ENCODE measurements around the gene SPTBN4.

SPTBN4 gene

DNA sequence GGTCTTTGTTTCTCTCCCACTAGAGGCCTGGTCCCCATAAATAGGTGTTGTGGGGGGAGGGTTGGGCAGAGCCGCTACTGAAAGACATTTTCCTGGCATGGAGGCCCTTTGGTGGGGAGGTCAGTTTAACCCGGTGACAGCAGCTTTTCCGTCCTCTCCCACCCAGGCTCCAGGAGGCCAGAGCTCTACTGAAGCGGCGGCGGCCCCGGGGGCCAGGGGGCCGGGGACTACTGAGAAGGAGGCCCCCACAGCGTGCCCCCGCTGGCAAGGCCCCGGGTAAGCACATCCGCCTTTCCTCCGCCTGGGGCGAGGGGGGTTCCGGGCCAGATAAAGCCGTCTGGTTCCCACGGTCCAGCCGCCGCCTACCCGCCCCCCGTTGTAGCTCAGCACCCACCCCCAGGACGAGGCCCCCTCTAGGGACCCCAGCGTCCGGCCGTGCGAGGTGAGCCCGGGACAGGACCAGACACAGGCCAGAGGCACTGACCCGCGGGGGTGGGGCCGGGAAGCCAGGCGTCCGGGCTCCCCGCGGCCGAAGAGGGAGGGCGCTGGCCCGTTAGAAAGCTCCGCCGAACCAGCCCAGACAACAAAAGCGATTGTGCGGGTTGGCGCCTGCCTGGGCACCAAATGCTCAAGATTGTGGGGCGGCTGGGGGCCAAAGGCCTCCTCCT lies 133.2 kb downstream of the SPTBN4 start:
- DNase-seq = peak in 17 of 58 donors; percentile 13 to 66 (median 33)

DNA sequence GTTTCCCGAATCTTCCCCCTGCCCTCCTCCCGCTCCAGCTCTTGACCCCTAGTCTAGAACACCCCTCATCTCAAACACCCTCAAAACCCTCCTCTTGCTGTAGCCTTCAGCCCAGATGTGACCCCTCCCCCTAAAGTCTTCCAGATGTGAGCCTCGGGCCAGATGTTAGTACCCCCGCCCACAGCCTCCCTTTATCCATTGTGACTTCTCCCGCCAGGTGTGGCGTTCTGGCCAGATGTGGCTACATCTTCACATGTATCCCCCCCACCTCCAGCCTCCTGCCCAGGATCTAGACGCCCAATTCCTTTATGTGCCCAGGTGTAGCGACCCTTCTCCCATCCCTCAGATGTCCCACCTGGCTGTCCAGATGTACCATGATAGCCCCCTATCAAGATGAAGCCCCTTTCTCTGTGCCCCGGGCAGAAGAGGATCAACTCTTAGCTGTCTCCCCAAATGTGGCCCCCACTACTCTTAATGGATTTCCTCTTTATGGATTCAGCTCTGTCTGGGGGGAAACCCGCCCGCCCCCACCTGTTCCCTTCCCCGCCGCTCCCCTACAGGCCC lies 133.9 kb downstream of the SPTBN4 start:
- DNase-seq = no peak

DNA sequence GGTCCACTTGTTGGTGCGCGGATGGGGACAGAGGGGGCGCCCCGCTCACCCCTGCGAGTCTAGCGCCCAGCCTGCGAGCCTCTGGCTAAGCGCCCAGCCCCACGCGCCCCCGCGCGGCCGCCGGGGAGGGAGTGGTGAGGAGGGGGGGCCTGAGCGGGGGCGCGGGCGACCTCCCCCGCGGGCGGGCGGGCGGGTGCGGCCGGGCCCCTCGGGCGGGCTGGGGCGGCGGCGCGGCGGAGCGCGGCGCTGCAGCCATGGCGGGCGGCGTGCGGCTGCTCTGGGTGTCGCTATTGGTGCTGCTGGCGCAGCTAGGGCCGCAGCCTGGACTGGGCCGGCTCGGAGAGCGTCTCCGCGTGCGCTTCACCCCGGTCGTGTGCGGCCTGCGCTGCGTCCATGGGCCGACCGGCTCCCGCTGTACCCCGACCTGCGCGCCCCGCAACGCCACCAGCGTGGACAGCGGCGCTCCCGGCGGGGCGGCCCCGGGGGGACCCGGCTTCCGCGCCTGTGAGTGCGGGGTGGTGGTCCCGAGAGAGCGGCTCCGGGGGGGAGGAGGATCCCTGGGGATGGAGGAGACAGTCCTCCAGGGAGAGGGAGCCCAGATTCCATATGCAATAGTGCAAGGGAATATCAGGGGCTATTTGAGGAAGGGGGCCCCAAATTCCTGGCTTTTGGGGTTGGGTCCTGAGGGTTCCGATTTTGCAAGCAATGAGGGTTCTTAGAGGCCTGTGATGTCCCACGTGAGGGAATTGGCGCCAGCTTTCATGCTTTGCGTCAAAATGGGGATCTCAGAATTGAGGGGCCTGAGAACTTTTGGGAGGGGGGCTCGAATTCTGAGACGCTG lies 134.6 kb downstream of the SPTBN4 start, which contains the start of gene LTBP4:
TSS of gene LTBP4 (plus strand) at position 236 of the 841 bp plus-strand sequence. CDS start at position 255, 19 bp downstream.
- peak in 14 of 58 donors; percentile 6 to 54 (median 30) for DNase-seq

DNA sequence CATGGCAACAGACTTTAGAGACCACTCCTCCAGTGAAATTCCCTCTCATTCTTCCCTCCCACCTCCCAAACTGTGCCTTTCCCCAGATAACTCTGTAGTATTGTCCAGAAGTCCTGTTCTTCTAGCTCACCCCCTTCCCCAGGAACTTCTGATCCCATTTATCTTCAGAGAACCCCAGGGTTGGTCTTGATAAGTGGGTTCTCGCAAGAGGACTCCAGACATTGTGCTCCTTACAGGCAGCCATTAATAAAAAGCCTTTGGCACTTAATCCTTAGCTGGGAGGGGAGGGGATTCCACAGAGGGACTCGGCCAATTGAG lies 136.2 kb downstream of the SPTBN4 start:
- no peak for DNase-seq

DNA sequence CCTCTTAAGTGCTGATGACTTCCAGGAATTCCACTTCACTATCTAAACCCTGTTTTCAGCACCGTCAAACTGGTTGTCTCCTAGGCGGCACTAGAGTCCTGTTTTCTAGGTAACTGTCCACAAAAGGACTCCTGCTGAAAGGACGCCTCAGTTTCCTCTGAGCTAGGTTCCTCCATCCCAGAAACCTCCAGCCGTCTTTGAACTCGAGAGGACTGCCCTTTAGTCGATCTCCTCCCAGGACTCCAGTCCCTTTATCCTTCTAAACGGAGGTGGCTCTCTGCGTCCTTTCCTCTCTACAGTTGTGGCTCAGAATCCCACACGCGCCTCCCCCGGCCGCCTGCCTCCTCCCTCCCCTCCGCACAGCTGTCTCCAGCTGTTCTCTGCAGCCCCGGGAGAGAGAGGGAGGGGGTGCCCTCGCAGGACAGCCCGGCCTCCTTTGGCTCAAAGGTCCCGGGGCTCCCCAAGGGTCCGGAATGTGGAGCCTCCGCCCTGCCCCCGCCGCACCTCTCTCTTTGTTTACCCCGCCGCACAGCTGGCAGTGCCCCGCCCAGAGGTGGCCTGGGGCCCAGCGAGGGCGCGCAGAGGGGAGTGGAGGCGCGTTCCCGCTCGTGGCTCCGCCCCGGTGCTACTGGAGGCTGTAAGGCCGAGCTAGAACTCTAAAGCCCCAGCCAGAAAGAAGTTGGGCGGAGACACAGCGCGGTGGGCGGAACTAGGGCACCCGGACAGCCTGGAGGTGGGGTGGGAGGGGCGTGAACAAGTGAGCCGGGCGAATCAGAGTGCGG lies 136.8 kb downstream of the SPTBN4 start:
- DNase-seq = peak in 57 of 58 donors; percentile 11 to 93 (median 75)

DNA sequence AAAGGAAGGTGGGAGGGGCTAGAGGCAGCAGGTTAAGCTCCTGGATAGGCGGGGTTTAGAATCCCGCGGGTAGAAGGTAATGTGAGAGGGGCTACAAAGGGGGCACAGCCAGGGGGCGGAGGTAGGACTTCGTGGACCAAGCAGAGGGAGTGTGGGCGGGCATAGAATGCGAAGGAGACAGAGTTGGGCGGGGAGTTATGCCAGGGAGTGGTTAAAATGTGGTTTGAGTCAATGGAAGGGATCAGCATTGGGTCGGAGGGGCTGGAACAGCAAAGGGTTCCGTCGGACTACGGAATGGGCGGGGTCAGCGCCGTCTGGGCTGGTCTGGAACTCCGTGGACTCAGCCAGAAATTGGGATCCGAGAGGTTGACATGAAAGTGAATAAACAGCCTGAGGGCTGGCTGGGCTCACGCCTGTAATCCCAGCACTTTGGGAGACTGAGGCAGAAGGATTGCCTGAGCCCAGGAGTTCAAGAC lies 137.4 kb downstream of the SPTBN4 start:
- DNase-seq = no peak

DNA sequence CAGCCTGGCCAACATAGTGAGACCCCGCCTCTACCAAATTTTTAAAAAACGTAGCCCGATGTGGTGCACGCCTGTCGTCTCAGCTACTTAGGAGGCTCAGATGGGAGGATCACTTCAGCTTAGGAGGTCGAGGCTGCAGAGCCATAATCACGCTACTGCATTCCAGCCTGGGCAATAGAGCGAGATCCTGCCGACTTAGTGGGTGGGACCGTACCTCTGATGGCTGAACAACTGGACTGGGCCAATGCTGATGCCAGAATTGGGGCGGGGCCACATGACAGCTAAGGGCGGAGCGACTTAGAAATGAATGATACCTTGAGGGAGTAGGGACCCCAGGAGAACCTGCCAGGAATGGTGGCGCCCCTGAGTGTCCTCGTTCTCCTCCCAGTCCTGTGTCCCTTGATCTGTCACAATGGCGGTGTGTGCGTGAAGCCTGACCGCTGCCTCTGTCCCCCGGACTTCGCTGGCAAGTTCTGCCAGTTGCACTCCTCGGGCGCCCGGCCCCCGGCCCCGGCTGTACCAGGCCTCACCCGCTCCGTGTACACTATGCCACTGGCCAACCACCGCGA lies 137.9 kb downstream of the SPTBN4 start:
- DNase-seq = no peak

DNA sequence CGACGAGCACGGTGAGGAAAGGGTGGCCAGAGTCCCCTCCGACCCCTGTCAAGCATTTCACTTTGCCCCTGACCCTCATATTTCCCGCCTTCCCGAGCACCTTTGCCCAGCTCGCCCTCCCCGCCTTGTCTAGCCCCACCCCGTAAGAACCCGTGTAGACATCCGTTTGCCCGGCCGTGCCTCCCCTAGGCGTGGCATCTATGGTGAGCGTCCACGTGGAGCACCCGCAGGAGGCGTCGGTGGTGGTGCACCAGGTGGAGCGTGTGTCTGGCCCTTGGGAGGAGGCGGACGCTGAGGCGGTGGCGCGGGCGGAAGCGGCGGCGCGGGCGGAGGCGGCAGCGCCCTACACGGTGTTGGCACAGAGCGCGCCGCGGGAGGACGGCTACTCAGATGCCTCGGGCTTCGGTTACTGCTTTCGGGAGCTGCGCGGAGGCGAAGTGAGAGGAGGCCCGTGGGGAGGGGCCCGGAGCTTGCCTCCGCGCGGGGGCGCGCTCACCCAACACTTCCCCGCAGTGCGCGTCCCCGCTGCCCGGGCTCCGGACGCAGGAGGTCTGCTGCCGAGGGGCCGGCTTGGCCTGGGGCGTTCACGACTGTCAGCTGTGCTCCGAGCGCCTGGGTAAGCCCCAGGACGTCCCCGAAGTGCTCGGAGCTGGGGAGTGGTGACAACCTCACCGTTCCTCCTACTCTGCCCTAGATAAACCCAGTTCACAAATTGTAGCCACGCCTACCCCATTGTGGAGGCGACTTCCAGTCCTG lies 138.6 kb downstream of the SPTBN4 start:
- peak in 39 of 58 donors; percentile 11 to 67 (median 39) for DNase-seq

DNA sequence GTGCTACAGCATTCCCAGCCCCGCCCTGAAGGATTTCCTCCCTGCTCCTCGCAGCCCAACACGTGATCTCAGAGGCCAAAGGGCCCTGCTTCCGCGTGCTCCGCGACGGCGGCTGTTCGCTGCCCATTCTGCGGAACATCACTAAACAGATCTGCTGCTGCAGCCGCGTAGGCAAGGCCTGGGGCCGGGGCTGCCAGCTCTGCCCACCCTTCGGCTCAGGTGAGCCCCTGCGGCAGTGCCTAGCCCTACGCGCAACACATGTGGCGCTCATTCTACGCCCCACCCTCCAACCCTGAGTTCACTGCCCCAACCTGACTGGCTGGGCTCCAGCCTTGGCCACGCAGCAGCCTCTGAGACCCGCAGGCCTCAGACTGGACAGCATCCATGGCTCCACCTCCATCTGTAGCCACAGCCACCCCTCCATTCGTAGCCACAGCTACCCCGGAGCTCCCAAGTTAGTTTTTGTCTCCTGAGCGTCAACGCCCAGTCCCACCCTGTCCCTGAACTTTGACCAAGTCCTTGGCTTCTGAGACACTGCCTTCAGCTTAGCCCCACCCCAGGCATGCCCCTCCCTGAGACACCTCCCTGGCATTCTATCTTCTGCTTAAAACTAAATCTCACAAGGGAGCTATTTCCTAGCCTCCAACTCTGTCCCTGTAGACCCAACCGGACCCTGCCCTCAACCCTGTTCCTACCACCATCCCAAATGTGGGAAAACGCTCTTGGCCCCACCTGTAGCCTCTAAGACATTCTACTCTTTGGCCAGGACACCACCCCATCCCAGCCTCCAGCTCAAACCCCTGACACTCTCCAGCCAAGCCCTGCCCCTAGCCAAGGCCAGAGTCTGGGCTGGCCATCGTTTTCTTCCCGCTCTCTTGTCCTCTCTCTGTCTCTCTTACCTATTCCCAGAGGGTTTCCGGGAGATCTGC lies 140.8 kb downstream of the SPTBN4 start:
- no peak for DNase-seq

DNA sequence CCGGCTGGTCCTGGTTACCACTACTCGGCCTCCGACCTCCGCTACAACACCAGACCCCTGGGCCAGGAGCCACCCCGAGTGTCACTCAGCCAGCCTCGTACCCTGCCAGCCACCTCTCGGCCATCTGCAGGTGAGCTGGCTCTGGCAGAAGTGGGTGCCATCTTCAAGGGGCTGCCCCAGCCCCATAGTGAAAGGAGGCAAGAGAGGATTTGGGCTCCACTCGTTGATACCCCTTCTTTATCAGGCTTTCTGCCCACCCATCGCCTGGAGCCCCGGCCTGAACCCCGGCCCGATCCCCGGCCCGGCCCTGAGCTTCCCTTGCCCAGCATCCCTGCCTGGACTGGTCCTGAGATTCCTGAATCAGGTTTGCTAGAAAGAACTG lies 141.4 kb downstream of the SPTBN4 start:
- DNase-seq = no peak

DNA sequence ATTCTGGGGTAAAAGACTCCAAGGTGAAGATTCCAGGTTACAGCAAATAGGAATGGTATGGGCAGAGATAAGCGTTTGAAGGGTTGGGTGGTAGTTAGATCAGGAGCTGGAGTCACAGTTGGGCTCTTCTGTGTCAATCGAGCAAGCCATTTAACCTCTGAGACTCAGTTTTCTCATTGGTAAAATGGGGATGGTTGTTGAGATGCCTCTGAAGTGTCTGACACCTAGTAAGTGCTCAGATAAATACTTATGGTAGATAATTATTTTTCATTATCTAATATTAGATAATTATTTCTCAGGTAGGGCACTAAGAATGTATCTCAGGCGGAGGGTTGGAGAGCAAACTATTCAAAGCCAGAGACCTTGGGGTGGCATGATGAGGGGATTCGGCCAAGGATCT lies 142.2 kb downstream of the SPTBN4 start:
- no peak for DNase-seq

DNA sequence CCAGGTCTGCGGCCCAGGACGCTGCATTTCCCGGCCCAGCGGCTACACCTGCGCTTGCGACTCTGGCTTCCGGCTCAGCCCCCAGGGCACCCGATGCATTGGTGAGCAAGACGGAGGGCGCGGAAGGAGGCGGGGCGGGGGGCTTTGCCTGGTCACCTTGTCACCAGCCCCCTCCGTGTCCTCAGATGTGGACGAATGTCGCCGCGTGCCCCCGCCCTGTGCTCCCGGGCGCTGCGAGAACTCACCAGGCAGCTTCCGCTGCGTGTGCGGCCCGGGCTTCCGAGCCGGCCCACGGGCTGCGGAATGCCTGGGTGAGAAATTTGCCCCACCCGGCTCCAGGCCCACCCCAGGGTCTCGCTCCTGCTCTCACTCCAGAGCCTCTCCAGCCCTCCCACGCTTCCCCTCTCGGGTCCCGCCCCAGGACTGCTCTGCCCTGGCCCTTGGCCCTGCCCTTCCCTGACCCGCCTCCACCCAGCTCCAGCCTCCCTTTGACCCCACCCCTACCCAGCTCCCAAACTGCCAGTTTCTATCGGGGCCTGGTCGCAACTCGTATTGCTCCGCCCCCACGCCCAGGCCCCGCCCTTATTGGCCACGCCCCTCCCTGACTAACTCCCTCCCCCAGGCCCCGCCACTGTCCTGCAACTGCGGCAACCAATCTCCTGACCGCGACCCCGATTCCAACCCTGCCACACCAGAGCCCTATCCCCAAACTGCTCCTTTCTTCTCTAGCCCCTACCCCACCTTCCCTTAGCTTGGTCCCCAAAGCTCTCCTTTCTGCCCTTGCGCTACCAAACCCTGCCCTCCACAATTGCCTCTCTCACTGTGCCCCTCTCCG lies 143.0 kb downstream of the SPTBN4 start:
- peak in 38 of 58 donors; percentile 16 to 81 (median 54) for DNase-seq

DNA sequence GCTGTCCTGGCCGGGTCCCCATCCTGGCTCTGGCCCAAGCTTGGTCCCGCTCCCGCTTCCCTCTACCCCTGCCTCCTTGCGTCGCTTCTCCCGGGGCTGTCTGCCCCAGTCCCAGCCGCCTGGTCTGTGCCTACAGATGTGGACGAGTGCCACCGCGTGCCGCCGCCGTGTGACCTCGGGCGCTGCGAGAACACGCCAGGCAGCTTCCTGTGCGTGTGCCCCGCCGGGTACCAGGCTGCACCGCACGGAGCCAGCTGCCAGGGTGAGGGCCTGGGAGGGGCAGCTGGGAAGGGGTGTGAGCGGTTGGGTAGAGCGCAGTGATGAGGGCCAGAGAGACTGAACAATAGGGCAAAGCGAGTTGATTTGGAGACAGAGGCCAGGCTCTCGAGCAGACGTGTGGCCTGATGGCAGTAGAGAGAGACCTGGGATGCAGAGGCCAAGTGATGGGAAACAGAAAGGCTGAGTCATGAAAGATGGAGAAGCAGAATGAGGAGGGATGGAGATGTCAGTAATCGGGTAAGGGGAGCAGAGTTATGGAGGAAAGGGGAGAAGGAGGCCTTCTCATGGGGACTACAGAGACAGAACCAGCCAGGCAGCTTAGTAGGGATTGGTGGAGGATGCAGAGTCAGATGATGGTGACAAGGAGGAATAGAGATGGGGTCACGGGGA lies 143.7 kb downstream of the SPTBN4 start:
- DNase-seq = peak in 23 of 58 donors; percentile 20 to 76 (median 48)

DNA sequence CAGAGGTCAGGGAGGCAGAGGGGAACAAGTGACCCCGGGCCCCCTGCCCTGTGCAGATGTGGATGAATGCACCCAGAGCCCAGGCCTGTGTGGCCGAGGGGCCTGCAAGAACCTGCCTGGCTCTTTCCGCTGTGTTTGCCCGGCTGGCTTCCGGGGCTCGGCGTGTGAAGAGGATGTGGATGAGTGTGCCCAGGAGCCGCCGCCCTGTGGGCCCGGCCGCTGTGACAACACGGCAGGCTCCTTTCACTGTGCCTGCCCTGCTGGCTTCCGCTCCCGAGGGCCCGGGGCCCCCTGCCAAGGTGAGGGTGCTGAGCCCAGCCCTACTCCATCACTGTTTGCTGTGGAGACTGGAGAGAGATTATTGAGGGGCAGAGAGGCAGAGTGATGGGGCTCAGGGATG lies 144.3 kb downstream of the SPTBN4 start:
- DNase-seq = no peak

DNA sequence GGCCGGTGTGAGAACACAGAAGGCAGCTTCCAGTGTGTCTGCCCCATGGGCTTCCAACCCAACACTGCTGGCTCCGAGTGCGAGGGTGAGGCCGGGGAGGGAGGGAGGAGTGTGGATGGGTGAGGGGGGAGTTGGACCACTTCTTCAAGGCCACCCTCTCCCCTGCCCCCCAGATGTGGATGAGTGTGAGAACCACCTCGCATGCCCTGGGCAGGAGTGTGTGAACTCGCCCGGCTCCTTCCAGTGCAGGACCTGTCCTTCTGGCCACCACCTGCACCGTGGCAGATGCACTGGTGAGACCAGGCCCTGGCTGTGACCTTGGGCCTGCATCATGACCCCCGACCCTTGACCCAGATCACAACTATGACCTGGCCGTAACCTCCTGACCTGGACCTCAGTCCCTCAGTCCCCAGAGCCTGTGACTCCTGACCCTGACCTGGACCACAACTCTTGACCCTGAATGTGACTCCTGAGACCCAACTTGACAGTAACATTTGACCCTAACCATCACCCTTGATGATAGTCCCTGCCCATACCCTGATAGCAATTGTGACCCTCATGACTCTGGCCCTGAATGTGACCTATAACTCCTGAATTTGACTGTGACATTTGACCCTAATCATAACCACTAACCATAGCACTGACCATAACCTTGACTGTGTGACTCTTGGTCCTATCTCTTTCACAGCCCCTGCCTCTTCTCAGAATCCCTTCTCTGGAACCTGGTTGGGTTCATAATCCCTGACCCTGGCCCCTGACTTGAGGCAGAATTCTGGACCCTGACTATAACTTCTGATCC lies 145.3 kb downstream of the SPTBN4 start:
- DNase-seq = no peak

DNA sequence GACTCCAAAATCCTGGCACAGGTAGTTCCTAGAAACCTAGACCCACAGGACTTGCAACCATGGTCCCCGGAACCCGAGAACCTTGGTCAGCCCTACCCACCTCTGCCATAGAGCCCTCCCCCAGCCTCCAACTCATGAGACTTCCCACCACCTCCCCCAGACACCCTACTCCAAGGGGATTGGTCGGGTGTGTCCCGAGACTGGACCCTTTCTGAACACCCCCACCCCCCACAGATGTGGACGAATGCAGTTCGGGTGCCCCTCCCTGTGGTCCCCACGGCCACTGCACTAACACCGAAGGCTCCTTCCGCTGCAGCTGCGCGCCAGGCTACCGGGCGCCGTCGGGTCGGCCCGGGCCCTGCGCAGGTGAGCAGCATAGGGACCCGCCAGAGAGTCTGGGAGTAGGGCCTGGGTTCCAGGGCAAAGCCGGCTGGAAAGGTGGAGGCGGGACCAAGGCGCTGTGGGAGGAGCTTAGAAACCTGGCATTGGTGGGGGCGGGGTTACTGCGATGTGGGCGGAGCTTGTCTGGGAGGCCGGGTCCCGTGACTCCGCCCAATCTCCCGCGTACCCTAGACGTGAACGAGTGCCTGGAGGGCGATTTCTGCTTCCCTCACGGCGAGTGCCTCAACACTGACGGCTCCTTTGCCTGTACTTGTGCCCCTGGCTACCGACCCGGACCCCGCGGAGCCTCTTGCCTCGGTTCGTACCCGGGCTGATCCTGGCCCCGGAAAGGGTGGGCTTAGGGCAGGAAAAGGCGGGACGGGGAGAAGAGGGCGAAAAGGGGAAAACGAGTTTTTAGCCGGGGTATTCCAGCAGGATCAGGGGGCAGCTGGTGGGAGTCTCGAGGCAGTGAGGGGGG lies 146.3 kb downstream of the SPTBN4 start:
- no peak for DNase-seq
